AG04449 (cell line): Measurements from ENCODE around the gene MPHOSPH9.

Source experiments
- CTCF ChIA-PET: fragments of 350-600 bp; formaldehyde crosslinking; extraction: SDS; loops from one replicate; lab custom pipeline; 2021; ENCODE audit warnings: antibody characterized with exemption; lab: Yijun Ruan, JAX
- POLR2A ChIA-PET: fragments of 400-600, 350-600 bp; formaldehyde crosslinking; extraction: SDS; loops from one replicate; lab custom pipeline; 2020; ENCODE audit warnings: antibody characterized with exemption, inconsistent platforms; lab: Yijun Ruan, JAX
- DNase-seq: peaks from one replicate; pipeline ENCODE4 v3.0.0-alpha.2; 2010; ENCODE audit warnings: low read depth, low spot score
- H3K4me3 ChIP-seq: 2 replicates; pipeline ENCODE4 v1.5.1; 2011; ENCODE audit warnings: low read depth, mild to moderate bottlenecking, control low read depth, low read length
- TF ChIP-seq, protein P1 (sequence below): IDR thresholded peaks from one replicate; pipeline ENCODE4 v1.5.1; 2011; ENCODE audit warnings: mild to moderate bottlenecking, moderate library complexity, low read length, control low read depth, inconsistent platforms; ENCODE audit not compliant: insufficient read depth; ENCODE audit errors: missing control alignments

MPHOSPH9 gene

DNA sequence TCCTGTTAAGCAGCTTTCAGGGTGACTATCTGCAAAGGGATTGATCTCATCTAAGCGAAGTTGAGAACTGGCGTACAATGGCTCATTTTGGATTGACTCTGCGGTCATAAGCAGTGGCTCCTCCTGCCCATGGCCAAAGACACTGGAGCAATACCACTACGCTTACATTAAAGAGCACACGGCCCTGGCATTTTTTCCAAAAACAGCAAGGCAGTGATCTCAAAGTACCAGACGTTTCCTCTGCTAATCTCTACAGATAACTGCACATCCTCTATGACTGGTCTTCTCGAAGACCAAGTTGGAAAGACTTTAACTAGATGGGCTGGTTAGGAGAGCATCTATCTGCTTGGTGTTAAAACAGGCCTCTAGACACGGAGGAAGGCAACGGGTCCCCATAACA, 84.7 kb downstream of the MPHOSPH9 start:
- no peak for DNase-seq
- POLR2A ChIA-PET, result no interaction called here
- TF ChIP-seq, protein P1, sequence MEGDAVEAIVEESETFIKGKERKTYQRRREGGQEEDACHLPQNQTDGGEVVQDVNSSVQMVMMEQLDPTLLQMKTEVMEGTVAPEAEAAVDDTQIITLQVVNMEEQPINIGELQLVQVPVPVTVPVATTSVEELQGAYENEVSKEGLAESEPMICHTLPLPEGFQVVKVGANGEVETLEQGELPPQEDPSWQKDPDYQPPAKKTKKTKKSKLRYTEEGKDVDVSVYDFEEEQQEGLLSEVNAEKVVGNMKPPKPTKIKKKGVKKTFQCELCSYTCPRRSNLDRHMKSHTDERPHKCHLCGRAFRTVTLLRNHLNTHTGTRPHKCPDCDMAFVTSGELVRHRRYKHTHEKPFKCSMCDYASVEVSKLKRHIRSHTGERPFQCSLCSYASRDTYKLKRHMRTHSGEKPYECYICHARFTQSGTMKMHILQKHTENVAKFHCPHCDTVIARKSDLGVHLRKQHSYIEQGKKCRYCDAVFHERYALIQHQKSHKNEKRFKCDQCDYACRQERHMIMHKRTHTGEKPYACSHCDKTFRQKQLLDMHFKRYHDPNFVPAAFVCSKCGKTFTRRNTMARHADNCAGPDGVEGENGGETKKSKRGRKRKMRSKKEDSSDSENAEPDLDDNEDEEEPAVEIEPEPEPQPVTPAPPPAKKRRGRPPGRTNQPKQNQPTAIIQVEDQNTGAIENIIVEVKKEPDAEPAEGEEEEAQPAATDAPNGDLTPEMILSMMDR, result no peak
- CTCF ChIA-PET, result no interaction called here
- H3K4me3 ChIP-seq, result no peak overlapping the region

GRCh38 chr12:123145211-123145610, 87.7 kb downstream of the MPHOSPH9 start:
- no peak for DNase-seq
- POLR2A ChIA-PET, result interaction anchor here (0.6 kb wide), 1 partner anchor 371 kb away, joined by 4 read pairs; no protein-coding TSS in a partner anchor
- CTCF ChIA-PET, result interaction anchor here (1.0 to 1.4 kb wide), 5 partner anchors 10 to 199 kb away, joined by 3 to 4 read pairs (median 3); no protein-coding TSS in a partner anchor
- TF ChIP-seq, protein P1, result no peak
- no peak overlapping the region for H3K4me3 ChIP-seq

DNA sequence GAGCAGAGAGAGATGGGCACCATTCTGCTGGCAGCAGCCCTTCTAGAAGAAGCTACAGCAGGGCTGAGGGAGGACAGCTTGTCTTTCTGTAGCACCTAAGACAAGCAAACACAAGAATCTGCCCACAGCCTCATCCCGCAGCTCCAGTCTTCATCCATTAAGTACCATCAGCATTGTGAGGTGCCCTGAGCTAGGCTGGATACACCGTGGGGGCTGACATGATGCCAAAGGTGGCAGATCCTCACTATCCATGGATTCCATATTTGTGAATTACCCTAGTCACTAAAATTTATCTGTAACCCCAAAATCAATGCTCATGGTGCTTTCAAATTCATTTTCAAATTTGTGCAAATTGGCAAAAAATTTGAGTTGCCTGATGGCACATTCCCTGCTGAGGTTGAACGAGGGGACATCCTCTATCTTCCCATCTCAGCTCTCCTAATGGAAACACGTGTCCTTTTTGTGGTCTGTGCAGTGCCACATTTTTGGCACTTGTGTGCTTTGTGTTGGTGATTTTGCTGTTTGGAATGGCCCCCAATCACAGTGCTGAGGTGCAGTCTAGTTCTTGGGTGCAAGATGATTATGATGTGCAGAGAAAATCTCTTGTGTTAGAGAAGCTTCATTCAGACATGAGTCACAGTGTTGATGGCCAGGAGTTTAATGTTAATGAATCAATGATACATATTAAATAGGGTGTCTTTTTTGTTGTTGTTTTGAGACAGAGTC, 89.0 kb downstream of the MPHOSPH9 start:
- TF ChIP-seq, protein P1, result no peak
- ChIA-PET CTCF (interaction anchor here (1.1 to 1.2 kb wide), 3 partner anchors 21 to 198 kb away, joined by 3 to 4 read pairs (median 3); no protein-coding TSS in a partner anchor), POLR2A (interaction anchor here (1.0 kb wide), 1 partner anchor 23 kb away, joined by 3 read pairs; no protein-coding TSS in a partner anchor)
- DNase-seq, result no peak
- H3K4me3 ChIP-seq, result no peak overlapping the region

DNA sequence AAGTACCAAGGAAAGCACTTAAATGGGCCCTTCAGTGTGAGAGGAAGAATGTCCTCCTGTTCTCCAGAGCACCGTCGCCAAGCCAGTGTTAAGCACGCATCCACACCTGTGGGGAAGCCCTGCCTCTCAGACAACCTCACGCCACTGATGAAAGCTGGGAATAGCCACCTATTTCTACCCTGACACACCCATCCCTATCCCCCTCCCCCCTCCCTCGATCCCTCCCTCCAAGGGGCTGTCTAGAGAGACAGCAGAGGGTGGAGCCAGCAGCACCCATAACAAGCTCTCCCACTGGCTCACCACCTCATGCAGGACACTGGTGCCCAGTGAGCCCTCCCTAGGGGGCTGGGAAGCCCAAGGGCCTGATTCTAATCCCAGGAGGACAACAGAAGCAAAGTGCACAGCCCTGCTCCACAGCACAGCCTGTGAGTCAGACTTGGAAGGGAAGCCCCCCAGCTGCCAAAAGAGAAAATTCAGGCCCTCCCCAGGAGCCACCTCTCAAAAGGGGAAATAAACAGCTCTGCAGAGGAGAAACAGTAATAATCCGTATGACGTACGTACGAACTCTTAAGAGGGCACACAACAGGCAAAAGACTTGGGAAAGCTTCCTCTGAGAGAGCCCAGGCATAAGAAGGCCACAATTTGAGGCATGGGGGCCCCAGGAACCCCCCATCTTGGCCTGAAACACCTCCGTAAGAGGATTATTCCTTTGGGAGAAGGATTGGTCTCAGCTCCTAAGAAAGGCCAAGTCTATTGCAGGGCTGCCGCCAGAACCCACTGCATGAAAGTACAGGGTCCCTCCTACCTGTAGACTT, 89.8 kb downstream of the MPHOSPH9 start:
- TF ChIP-seq, protein P1, result no peak
- CTCF ChIA-PET, result interaction anchor here (1.2 kb wide), 2 partner anchors 21 to 100 kb away, joined by 3 to 4 read pairs; no protein-coding TSS in a partner anchor

DNA sequence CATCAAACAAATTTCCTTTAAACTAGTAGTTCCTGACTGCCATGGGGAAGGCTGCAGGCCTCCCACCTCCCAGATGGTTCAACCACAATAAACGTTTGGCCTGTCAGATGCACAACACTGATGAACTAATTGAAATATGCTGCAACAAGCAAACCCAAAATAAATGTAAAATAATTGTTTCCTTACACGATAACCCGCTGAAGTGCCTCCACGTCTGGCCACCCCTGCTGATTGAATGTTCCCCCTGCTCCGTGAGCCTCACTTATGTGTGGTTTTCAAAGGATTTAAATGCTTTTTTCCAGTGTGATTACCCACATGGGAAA, 90.5 kb downstream of the MPHOSPH9 start:
- no peak for DNase-seq
- H3K4me3 ChIP-seq, result no peak overlapping the region
- ChIA-PET POLR2A (no interaction called here), CTCF (no interaction called here)
- TF ChIP-seq, protein P1, result no peak

More for the DNA sequence above, 89.8 kb downstream of the MPHOSPH9 start:
- POLR2A ChIA-PET, result interaction anchor here (1.0 kb wide), 1 partner anchor 23 kb away, joined by 3 read pairs; no protein-coding TSS in a partner anchor
- DNase-seq, result no peak
- no peak overlapping the region for H3K4me3 ChIP-seq
